COLO829 (cell line): ENCODE data around the gene EML1.

Source experiments
- DNase-seq: peaks from one replicate; pipeline ENCODE4 v3.0.0; 2012; ENCODE audit warnings: low spot score

The EML1 gene

DNA sequence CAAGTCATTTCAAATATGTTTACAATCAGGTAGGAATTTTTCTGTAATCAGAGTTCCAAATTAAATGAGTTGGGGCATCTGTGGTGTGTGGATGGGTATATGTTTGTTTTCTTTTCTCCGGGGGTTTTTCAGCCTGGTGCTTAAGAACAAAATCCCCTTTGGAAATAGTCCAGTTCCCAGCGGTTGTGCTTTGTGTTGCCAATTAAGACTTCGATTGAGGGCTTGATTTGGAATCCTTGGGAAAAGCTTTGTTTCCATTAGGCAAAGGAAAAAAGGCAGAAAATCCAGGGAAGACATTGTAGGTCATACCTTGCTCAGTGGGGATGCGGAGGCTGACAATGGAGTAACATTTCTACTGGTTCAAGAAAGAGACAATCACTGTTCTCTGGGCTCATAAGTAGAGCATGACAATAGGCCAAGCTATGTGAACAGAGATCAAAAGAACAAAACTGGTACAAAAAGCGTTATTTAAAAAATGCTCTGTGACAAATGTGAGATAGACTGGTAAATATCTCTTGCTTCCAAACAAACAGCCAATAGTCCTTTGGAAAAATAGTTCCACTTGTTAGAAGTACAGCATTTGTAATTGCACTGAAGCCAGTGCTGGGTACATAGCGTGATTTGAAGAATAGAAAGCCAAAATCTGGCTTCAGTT lies 79.7 kb downstream of the EML1 start:
- DNase-seq, result no peak

DNA sequence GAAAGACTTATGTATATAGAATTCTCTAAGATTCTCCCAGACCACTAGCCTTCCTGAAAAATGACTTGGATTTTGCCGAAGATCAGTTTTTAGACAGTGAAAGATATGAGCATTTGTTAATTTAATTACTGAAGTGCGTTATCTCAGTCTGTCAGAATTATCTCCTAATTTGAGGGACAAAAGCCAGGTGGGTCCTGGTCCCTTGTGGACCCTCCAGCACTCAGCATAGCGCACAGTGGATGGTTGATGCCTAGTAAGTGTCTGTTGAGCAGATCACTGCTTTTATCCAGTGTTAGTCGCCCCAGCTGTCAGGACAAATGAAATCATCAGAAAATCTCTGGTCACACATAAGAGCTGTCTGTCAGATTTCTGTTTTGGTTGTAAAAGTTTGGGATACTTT lies 80.4 kb downstream of the EML1 start:
- no peak for DNase-seq

DNA sequence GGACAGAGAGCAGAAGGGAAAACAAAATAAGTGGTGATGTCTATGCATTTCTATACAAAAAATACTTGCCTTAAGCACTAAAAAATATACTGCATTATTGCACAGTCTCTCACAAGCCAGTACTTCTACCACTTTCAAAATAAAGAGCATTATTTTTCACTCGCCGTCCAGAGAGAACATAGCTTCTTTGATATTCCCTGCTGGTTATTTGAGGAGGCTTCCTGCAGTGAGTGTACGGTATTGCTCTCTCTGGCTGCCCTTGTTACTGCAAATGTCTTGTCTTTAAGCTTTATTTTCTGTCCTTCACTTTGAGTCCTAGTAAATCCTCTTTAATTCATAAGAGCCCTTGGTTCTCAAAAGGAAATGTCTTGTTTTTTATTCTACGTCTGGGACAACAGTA lies 81.1 kb downstream of the EML1 start:
- DNase-seq, result no peak

- no peak for DNase-seq
Observed at GRCh38 chr14:99875421-99875820, 82.2 kb downstream of the EML1 start.

GRCh38 chr14:99875836-99876235 lies 82.6 kb downstream of the EML1 start:
- DNase-seq, result no peak

- DNase-seq, result no peak
Observed at GRCh38 chr14:99876406-99876805, 83.2 kb downstream of the EML1 start.

- DNase-seq, result no peak
Observed at GRCh38 chr14:99878563-99878962, 85.3 kb downstream of the EML1 start.

DNA sequence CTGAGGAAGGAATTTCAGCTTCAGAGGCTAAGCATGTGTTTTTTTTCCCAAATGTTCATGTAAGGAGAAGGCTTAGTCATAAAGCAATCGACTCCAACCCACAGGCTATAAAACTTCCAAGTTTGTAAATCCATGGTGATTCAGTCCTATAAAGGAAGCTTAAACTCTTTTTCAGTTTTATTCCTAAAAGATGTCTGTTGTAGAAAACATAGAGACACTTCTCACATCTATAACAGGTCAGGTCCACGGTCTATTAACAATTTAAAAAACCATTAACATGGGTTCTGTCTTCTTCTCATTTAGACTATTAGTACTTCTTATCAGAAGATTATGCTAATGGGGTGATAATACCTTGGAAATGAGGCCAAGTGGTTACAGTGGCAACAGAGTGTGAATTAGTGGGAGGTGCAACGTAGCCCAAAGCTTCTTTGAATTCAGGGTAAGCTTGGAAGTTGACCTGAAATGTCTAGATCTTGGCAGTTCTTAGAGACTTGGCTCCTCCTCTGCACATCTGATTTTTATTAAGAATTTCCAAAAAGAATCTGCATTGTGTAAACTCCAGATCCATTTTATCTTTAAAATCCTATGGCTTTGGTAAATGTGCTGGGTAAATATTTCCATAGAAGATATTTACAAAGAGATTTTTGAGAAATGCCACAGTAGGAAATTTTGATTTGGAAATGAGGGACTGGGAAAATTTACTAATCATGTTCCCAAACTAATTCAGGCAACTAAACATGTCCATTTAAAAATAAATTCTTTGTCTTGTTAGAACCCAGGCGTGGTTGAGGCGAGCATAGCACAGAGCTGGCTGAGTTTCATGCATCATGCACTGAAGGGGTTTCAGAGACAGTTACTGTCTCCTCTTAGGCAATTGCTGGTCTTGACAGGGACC lies 86.4 kb downstream of the EML1 start:
- peak; percentile 61 for DNase-seq

DNA sequence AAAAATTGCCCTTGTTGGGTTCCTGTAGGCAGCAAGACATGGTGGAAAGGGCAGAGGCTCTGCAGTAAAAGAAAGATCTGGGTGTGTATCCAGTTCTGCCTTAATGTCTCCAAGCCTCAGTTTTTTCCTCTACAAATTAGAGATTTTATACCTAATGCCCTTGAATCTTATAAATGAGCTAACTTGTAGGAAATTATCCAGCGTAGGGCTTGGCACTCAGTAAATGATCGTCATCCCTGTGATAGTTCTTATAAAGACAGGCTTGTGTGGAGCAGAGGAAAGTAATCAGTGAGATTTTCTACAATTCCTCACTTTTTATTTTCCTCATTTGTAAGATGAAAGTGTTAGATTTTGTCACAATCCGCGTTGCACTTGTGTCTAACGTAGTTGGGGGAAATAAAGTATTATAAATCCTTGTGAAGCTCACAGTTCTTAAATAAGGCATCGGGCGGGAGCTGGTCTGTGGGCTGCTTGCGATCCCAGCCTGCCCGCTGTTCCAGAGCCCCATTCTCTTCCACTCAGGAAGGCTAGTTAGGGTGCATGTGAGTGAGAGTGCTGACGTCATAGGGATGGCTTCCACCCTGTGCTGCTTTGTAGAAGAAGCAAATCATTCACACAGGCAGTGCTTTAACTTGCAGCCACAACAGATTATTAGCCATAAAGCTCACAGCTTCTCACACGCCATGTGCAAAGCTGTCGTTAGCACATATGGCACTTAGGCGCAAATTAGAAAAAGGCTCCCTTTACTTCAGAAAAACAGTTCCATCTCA lies 87.6 kb downstream of the EML1 start:
- DNase-seq, result no peak

DNA sequence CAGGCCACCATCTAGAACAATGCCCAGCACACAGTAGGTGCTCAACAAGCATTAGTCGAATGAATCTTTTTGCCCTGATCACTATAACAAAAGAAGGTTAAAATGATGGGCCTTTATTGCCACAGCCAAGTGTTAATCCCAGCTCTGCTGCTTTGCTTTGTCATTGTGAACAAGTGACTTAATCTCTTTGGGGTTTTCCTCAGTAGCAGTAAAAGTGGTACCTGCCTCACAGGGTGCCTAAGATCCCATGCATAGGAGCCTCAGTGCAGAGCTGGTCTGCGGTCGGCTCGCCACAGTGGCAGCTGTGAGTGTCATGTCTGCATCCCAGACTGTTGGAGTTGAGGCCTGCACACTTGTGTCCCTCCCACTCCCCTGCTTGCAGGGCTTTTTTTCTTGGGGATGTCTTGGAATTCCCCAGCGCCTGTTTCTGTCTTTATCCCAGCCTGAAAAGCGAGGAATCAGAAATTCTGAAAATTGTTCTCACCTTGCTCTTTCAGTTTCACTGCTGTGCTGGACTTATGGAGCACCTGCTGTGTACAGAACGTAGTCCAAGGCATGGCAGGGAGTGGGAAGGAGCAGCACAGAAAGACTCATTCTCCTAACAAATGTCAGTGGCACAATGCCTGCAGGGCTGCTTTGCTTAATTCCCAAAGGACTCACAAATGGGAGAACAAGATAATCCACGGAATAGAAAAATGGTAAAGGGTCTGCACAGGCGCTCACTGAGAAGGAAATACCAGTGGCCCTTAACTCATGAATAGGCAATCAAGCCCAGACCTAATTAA lies 90.8 kb downstream of the EML1 start:
- no peak for DNase-seq

DNA sequence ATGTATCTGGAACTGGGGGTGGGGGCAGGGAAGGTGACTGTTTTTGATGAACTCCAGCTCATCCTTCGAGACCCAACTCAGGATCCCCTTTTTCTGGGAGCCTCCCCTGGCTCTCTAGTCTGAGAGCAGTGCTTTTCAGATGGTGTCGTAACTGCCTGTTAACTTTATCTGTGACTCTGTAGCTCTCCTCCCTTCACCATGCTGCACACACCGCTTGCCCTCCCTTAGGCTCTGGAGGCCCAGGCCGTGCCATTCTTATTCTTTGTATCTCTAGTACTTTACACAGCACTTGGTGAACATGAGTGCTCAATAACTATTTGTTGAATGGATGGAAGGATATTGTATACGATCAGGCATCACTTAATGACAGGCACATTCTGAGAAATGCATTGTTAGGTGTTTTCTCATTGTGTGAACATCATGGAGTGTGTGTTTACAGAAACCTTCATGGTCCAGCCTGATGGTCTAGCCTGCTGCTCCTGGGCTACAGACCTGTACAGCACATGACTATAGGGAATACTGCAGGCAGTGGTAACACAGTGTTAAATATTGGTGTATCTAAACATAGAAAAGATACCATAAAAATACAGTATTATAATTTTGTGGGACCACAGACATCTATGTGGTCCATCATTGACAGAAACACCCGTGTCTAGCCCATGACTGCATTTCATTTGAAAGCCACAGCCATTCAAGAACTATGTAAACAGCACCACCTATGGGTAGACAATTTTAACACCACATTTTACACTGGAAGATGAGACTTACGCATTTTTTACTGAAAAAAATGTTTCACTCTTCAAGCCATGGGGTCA lies 91.8 kb downstream of the EML1 start:
- peak; percentile 60 for DNase-seq

- DNase-seq, result no peak
Observed at GRCh38 chr14:99885649-99885958, 92.4 kb downstream of the EML1 start.

GRCh38 chr14:99887407-99887806 lies 94.2 kb downstream of the EML1 start:
- no peak for DNase-seq

DNA sequence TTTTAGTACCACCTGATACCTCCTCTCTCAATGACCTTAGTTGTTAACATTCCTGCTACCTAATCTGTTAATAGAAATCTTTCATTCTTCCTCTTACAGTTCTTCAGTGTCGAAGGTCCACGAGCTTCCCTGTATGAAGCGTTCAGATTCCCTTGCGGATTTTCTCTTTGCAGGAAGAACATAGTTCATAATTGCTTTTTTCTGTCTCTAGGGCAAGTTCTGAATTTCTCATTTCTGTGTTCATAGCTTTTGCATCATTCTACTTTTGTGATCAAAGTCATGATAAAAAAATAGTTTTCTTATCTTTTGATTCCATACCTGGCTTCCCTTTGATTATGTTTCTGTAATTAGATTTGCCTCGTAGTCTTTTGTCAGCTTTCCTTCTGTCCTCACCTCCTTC lies 94.9 kb downstream of the EML1 start:
- no peak for DNase-seq

GRCh38 chr14:99889268-99889667 lies 96.1 kb downstream of the EML1 start:
- DNase-seq, result no peak

DNA sequence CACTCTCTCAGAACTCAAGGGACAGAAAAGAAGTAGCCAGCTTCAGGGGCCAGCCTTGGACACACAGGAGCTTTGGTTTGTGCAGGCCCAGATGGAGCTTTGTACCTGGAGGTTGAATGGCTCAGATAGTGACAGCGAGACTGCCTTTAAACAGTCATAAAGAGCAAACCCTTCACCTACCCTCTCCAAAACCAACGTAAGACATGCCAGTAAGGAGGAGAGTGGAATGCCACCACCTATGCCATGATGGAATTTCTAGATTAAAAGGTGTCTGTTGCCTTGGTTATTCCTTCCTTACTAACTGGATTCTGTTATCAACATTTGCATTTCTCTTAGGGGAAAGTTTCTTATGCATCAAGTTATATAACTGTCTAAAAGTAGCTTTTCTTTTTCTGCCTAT lies 98.1 kb downstream of the EML1 start:
- DNase-seq, result no peak

DNA sequence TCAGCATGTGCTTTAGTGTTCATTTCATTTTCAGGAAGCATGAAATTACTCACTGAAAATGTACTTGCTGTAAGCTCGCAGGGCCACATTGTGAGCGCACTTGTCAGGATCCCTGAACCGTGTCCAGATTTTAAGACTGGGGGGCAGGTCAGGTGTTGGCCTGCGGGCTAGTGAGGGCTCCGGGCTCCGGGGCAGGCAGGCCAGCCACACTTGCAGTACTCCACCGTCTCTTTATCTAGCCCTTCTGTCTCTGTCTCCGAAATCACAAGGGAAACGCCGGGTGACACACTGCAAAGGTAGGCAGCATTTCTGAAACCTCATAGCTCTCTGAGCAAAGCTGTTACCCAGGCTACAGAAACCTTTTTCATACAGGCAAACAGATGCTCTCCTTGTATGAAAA lies 98.7 kb downstream of the EML1 start:
- DNase-seq, result no peak

DNA sequence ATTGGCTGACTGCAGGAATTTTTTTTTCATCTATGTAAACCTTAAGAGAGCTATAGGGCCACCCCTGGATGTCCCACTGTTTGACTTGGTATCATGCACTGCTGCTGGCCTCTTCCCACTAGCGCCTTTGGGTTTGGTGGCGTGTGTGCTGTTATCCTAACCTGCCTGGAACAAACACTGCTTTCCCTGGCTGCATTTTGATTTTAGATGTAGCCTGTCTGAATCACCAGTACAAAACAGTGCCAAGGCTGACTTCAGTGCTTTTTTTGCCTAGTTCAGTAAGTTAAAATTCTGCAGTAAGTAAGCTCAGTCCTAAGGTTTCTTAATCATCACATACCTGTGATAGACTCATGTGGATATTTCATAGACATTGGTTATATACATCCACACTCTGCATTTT lies 99.2 kb downstream of the EML1 start:
- DNase-seq, result no peak

DNA sequence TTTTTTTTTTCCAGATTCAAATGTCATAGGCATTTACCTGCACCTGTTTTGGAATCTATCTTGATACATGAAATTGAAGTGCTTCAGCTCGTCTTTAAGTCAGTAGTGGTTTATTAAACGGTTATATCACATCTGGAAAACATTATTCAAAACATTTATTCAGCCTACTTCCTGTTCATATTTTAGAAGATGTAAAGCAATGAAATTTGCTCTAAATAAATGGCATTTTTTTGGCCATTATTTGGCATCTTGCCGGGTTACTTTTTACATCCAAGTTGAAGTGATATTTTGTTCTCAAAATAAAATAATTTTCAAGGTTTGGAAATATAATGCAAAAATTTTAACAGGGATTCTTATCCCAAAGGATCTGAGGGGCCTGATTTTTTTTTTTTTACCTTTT lies 103.1 kb downstream of the EML1 start:
- no peak for DNase-seq

- DNase-seq, result no peak
Observed at GRCh38 chr14:99899578-99900178, 106.5 kb downstream of the EML1 start.

- no peak for DNase-seq
Observed at GRCh38 chr14:99902925-99903324, 109.7 kb downstream of the EML1 start.
